Stimulated activated naive CD8-positive, alpha-beta T cell treated with anti-CD3 and anti-CD28 coated beads, Interleukin-15, Interleukin-2, amounts not matched to agents 100 ng/mL and 50 ng/mL, for 24 hours (primary cell): ENCODE results near the gene NCEH1.

Experiments
- H3K27ac Mint-ChIP-seq: one replicate; pipeline ENCODE4 v1.8.0; 2021; ENCODE audit warnings: mild to moderate bottlenecking, mixed read lengths
- H3K27me3 Mint-ChIP-seq: one replicate; pipeline ENCODE4 v1.8.0; 2021; ENCODE audit warnings: mixed read lengths
- H3K36me3 Mint-ChIP-seq: one replicate; pipeline ENCODE4 v1.8.0; 2021; ENCODE audit warnings: low read depth, mixed read lengths
- H3K4me1 Mint-ChIP-seq: one replicate; pipeline ENCODE4 v1.8.0; 2021; ENCODE audit warnings: low read depth, mixed read lengths
- H3K4me3 Mint-ChIP-seq: one replicate; pipeline ENCODE4 v1.8.0; 2021; ENCODE audit warnings: mild to moderate bottlenecking, mixed read lengths
- H3K9me3 Mint-ChIP-seq: one replicate; pipeline ENCODE4 v1.8.0; 2021; ENCODE audit warnings: mixed read lengths

NCEH1 gene

GRCh38 chr3:172651936-172652625 is 58.8 kb downstream of the NCEH1 start:
- H3K27me3 Mint-ChIP-seq, result no peaks in the 10 kb centered on the region
- no peak overlapping the region for H3K27ac Mint-ChIP-seq
- H3K36me3 Mint-ChIP-seq, result no peaks in the 10 kb centered on the region
- H3K9me3 Mint-ChIP-seq, result no peaks in the 10 kb centered on the region
- no peaks in the 10 kb centered on the region for H3K4me1 Mint-ChIP-seq
- H3K4me3 Mint-ChIP-seq, result no peak overlapping the region

GRCh38 chr3:172649987-172650386 is 60.9 kb downstream of the NCEH1 start:
- H3K27me3 Mint-ChIP-seq, result no peaks in the 10 kb centered on the region

GRCh38 chr3:172648747-172649146 is 62.1 kb downstream of the NCEH1 start:
- H3K9me3 Mint-ChIP-seq, result no peaks in the 10 kb centered on the region
- no peaks in the 10 kb centered on the region for H3K4me1 Mint-ChIP-seq
- H3K36me3 Mint-ChIP-seq, result no peaks in the 10 kb centered on the region
- H3K27me3 Mint-ChIP-seq, result no peaks in the 10 kb centered on the region
- no peak overlapping the region for H3K4me3 Mint-ChIP-seq
- H3K27ac Mint-ChIP-seq, result no peak overlapping the region

More at GRCh38 chr3:172649987-172650386, 60.9 kb downstream of the NCEH1 start:
- H3K4me1 Mint-ChIP-seq, result no peaks in the 10 kb centered on the region
- no peaks in the 10 kb centered on the region for H3K9me3 Mint-ChIP-seq
- no peak overlapping the region for H3K4me3 Mint-ChIP-seq
- no peaks in the 10 kb centered on the region for H3K36me3 Mint-ChIP-seq
- no peak overlapping the region for H3K27ac Mint-ChIP-seq

- Mint-ChIP-seq H3K4me3 (no peak overlapping the region), H3K4me1 (no peaks in the 10 kb centered on the region), H3K27me3 (no peaks in the 10 kb centered on the region), H3K27ac (no peak overlapping the region), H3K9me3 (no peaks in the 10 kb centered on the region), H3K36me3 (no peaks in the 10 kb centered on the region)
These were observed 63.0 kb downstream of the NCEH1 start for GRCh38 chr3:172647823-172648222.

- H3K27ac Mint-ChIP-seq, result no peak overlapping the region
- H3K9me3 Mint-ChIP-seq, result no peaks in the 10 kb centered on the region
- no peaks in the 10 kb centered on the region for H3K4me1 Mint-ChIP-seq
- no peaks in the 10 kb centered on the region for H3K27me3 Mint-ChIP-seq
- H3K4me3 Mint-ChIP-seq, result no peak overlapping the region
- peaks cover 4% of the 10 kb centered on the region for H3K36me3 Mint-ChIP-seq
These were observed 63.8 kb downstream of the NCEH1 start for GRCh38 chr3:172647080-172647479.

GRCh38 chr3:172646439-172647015 is 64.3 kb downstream of the NCEH1 start:
- H3K9me3 Mint-ChIP-seq, result no peaks in the 10 kb centered on the region
- H3K4me3 Mint-ChIP-seq, result no peak overlapping the region
- H3K27me3 Mint-ChIP-seq, result no peaks in the 10 kb centered on the region
- H3K27ac Mint-ChIP-seq, result no peak overlapping the region
- peaks cover 8% of the 10 kb centered on the region for H3K36me3 Mint-ChIP-seq
- H3K4me1 Mint-ChIP-seq, result no peaks in the 10 kb centered on the region

- Mint-ChIP-seq H3K27me3 (no peaks in the 10 kb centered on the region), H3K4me1 (no peaks in the 10 kb centered on the region), H3K27ac (no peak overlapping the region), H3K4me3 (no peak overlapping the region), H3K36me3 (peaks cover 8% of the 10 kb centered on the region), H3K9me3 (no peaks in the 10 kb centered on the region)
These were observed 66.6 kb downstream of the NCEH1 start for GRCh38 chr3:172644258-172644657.

- H3K4me1 Mint-ChIP-seq, result no peaks in the 10 kb centered on the region
- no peaks in the 10 kb centered on the region for H3K27me3 Mint-ChIP-seq
- H3K9me3 Mint-ChIP-seq, result no peaks in the 10 kb centered on the region
- H3K36me3 Mint-ChIP-seq, result peaks cover 8% of the 10 kb centered on the region
- H3K27ac Mint-ChIP-seq, result no peak overlapping the region
- H3K4me3 Mint-ChIP-seq, result no peak overlapping the region
These were observed 67.2 kb downstream of the NCEH1 start for GRCh38 chr3:172643506-172644179.

GRCh38 chr3:172641291-172641690 is 69.6 kb downstream of the NCEH1 start:
- H3K4me3 Mint-ChIP-seq, result no peak overlapping the region
- H3K27me3 Mint-ChIP-seq, result no peaks in the 10 kb centered on the region
- no peaks in the 10 kb centered on the region for H3K4me1 Mint-ChIP-seq
- H3K36me3 Mint-ChIP-seq, result peaks cover 8% of the 10 kb centered on the region
- H3K27ac Mint-ChIP-seq, result no peak overlapping the region
- no peaks in the 10 kb centered on the region for H3K9me3 Mint-ChIP-seq

GRCh38 chr3:172640751-172641150 is 70.1 kb downstream of the NCEH1 start:
- Mint-ChIP-seq H3K27me3 (no peaks in the 10 kb centered on the region), H3K27ac (no peak overlapping the region), H3K36me3 (peaks cover 8% of the 10 kb centered on the region), H3K9me3 (no peaks in the 10 kb centered on the region), H3K4me3 (no peak overlapping the region), H3K4me1 (peaks cover 1% of the 10 kb centered on the region)

- no peaks in the 10 kb centered on the region for H3K9me3 Mint-ChIP-seq
- H3K27me3 Mint-ChIP-seq, result no peaks in the 10 kb centered on the region
- H3K27ac Mint-ChIP-seq, result no peak overlapping the region
- H3K4me3 Mint-ChIP-seq, result no peak overlapping the region
- H3K36me3 Mint-ChIP-seq, result peaks cover 11% of the 10 kb centered on the region
- peaks cover 11% of the 10 kb centered on the region for H3K4me1 Mint-ChIP-seq
These were observed 75.3 kb downstream of the NCEH1 start for GRCh38 chr3:172635588-172635987.

- Mint-ChIP-seq H3K4me3 (no peak overlapping the region), H3K27ac (peak overlapping the region; percentile 51), H3K4me1 (peaks cover 11% of the 10 kb centered on the region), H3K9me3 (no peaks in the 10 kb centered on the region), H3K27me3 (no peaks in the 10 kb centered on the region), H3K36me3 (peaks cover 14% of the 10 kb centered on the region)
These were observed 75.9 kb downstream of the NCEH1 start for GRCh38 chr3:172634948-172635347.

GRCh38 chr3:172630316-172630715 is 80.6 kb downstream of the NCEH1 start:
- H3K4me3 Mint-ChIP-seq, result no peak overlapping the region
- no peak overlapping the region for H3K27ac Mint-ChIP-seq
- peaks cover 18% of the 10 kb centered on the region for H3K36me3 Mint-ChIP-seq
- peaks cover 5% of the 10 kb centered on the region for H3K4me1 Mint-ChIP-seq
- H3K9me3 Mint-ChIP-seq, result no peaks in the 10 kb centered on the region
- no peaks in the 10 kb centered on the region for H3K27me3 Mint-ChIP-seq

GRCh38 chr3:172629470-172629869 is 81.4 kb downstream of the NCEH1 start:
- Mint-ChIP-seq H3K9me3 (no peaks in the 10 kb centered on the region), H3K36me3 (peaks cover 15% of the 10 kb centered on the region), H3K27ac (no peak overlapping the region), H3K4me3 (no peak overlapping the region), H3K4me1 (no peaks in the 10 kb centered on the region), H3K27me3 (no peaks in the 10 kb centered on the region)

- Mint-ChIP-seq H3K4me1 (peaks cover 8% of the 10 kb centered on the region), H3K27ac (peak overlapping the region; percentile 21), H3K4me3 (no peak overlapping the region), H3K36me3 (peaks cover 7% of the 10 kb centered on the region), H3K27me3 (peaks cover 1% of the 10 kb centered on the region), H3K9me3 (no peaks in the 10 kb centered on the region)
These were observed 83.6 kb downstream of the NCEH1 start for GRCh38 chr3:172627057-172627809.
